ENCODE measurements around the gene ABCA6. TPM values are rescaled to one million over a fixed set of nuclear protein-coding genes. Genes with fewer than 3 reads are reported as not detected.

ABCA6 gene
- total and polyA plus RNA-seq, 9 of the 15 experiments (the other 6 are each of a cell fraction or from before 2014, with no cell fraction given), result 0.06 to 0.73 (median 0.15) TPM

DNA sequence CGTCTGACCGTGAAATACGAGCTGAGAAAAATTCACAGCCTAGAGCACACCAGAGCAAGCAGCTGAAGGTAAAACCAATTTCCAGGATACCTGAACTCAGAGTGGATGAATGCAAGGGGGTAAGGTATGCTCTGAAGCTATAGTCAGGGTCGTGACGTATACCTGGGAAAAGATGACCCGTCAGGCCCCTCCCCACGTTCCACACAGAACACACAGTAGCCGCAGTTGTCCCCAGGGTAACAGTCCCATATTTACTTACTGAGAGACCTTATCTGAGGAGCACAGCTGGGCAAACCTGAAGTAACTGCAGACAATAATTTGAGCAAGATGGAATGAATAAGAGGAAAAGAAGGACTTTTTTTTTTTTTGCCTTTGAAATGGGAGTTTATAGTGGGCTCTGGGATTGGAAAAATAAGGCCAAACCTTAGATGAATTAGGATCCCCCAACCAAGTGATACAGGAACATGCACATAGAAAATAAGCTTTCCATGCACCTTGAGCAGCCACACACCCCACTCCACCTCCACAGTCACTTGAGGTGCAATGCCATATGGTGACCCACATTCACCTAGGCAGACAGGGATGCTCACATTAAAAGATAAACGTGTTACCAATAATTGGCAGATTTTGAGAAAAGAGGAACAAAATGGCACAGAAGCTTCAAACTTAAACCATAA, 38.0 kb downstream of the ABCA6 start (continued):
- TF ChIP-seq ZNF551 (CRISPR knock-in tag; IDR thresholded peaks at IDR 0.05), result no peak
- no peak for TF ChIP-seq ZNF79 (CRISPR knock-in tag; IDR thresholded peaks at IDR 0.05; ENCODE audit: low read depth)
- no peak for TF ChIP-seq CHD4 (IDR thresholded peaks at IDR 0.05; ENCODE audit: insufficient read depth, insufficient replicate concordance, low read depth, low read length, poor library complexity, severe bottlenecking)
- no peak for TF ChIP-seq SP2 (IDR thresholded peaks at IDR 0.05; ENCODE audit: extremely low read depth, low read depth, low read length, poor library complexity, severe bottlenecking)
- TF ChIP-seq CBFA2T3 (IDR thresholded peaks at IDR 0.05), result peak; percentile 89
- TF ChIP-seq ARID3B (CRISPR knock-in tag; IDR thresholded peaks at IDR 0.05; ENCODE audit: borderline replicate concordance), result no peak
- TF ChIP-seq CREB3 (tag; conservative IDR thresholded peaks at IDR 0.05; ENCODE audit: low read depth), result no peak
- TF ChIP-seq, protein P1, sequence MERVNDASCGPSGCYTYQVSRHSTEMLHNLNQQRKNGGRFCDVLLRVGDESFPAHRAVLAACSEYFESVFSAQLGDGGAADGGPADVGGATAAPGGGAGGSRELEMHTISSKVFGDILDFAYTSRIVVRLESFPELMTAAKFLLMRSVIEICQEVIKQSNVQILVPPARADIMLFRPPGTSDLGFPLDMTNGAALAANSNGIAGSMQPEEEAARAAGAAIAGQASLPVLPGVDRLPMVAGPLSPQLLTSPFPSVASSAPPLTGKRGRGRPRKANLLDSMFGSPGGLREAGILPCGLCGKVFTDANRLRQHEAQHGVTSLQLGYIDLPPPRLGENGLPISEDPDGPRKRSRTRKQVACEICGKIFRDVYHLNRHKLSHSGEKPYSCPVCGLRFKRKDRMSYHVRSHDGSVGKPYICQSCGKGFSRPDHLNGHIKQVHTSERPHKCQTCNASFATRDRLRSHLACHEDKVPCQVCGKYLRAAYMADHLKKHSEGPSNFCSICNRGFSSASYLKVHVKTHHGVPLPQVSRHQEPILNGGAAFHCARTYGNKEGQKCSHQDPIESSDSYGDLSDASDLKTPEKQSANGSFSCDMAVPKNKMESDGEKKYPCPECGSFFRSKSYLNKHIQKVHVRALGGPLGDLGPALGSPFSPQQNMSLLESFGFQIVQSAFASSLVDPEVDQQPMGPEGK (CRISPR knock-in tag; IDR thresholded peaks at IDR 0.05; ENCODE audit: borderline replicate concordance), result no peak
- TF ChIP-seq ZNF224 (CRISPR knock-in tag; IDR thresholded peaks at IDR 0.05), result no peak
- peak; percentile 54 for TF ChIP-seq RBBP5 (IDR thresholded peaks at IDR 0.05; ENCODE audit: borderline replicate concordance, insufficient read depth, low read length, poor library complexity, severe bottlenecking)
- peak in 1 of 2 experiments; percentile 30 for TF ChIP-seq AFF1 (IDR thresholded peaks at IDR 0.05; ENCODE audit: low read depth in 1 of 2, partially characterized antibody in 2 of 2)
- no peak for TF ChIP-seq ZNF77 (CRISPR knock-in tag; IDR thresholded peaks at IDR 0.05)
- TF ChIP-seq KAT7 (CRISPR knock-in tag; IDR thresholded peaks at IDR 0.05; ENCODE audit: borderline replicate concordance), result no peak
- no peak for TF ChIP-seq ZNF561 (CRISPR knock-in tag; conservative IDR thresholded peaks at IDR 0.05)
- peak; percentile 92 to 93 for TF ChIP-seq FOXK2 (conservative IDR thresholded peaks at IDR 0.05 in 1 of 2, IDR thresholded peaks at IDR 0.05 in 1 of 2; ENCODE audit: low read depth in 2 of 2)
- TF ChIP-seq, protein P2, sequence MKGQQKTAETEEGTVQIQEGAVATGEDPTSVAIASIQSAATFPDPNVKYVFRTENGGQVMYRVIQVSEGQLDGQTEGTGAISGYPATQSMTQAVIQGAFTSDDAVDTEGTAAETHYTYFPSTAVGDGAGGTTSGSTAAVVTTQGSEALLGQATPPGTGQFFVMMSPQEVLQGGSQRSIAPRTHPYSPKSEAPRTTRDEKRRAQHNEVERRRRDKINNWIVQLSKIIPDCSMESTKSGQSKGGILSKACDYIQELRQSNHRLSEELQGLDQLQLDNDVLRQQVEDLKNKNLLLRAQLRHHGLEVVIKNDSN (CRISPR knock-in tag; IDR thresholded peaks at IDR 0.05), result no peak
- TF ChIP-seq ZNF57 (CRISPR knock-in tag; IDR thresholded peaks at IDR 0.05), result no peak

Data from K562 (cell line).